Endometrial microvascular endothelial cells (primary cell): ENCODE measurements around the gene SH3PXD2A. TPM values are rescaled to one million over a fixed set of nuclear protein-coding genes. Genes with fewer than 3 reads are reported as not detected.

Experiments used
- in situ Hi-C: cut with HindIII; loops from 2 replicates; pipeline ENCODE4 v1.10.0; 2017; ENCODE audit warnings: low sequenced_read_pairs, low pct_unique_long_range_greater_than_20kb; ENCODE audit errors: inconsistent ontology term
- total RNA-seq: library from RNA; depleted of rRNA; stranded (reverse); fragments of >200 nt; gene quantifications from one replicate; pipeline ENCODE4 v1.2.3, GENCODE V29; 2015; ENCODE audit errors: inconsistent ontology term

Gene SH3PXD2A
- total RNA-seq, result 7.6 TPM

- in situ Hi-C loops, result no loop called here
Measured at GRCh38 chr10:103855424-103855823, at the start of gene SH3PXD2A. SH3PXD2A (minus strand) TSS chr10:103855576; CDS start chr10:103855266, 310 bp downstream.

- in situ Hi-C loops, result no loop called here
Measured at GRCh38 chr10:103901299-103901698, 45.9 kb upstream of the SH3PXD2A start.

GRCh38 chr10:103899312-103899711 lies 43.9 kb upstream of the SH3PXD2A start:
- in situ Hi-C loops, result no loop called here

GRCh38 chr10:103897241-103897774 lies 41.9 kb upstream of the SH3PXD2A start:
- in situ Hi-C loops, result no loop called here

GRCh38 chr10:103896225-103896624 lies 40.8 kb upstream of the SH3PXD2A start:
- in situ Hi-C loops, result no loop called here

GRCh38 chr10:103895411-103896186 lies 40.2 kb upstream of the SH3PXD2A start:
- in situ Hi-C loops, result no loop called here

- in situ Hi-C loops, result no loop called here
Measured at GRCh38 chr10:103894441-103894864, 39.1 kb upstream of the SH3PXD2A start.

- in situ Hi-C loops, result no loop called here
Measured at GRCh38 chr10:103893817-103894216, 38.4 kb upstream of the SH3PXD2A start.

- in situ Hi-C loops, result no loop called here
Measured at GRCh38 chr10:103892181-103892580, 36.8 kb upstream of the SH3PXD2A start.

- in situ Hi-C loops, result no loop called here
Measured at GRCh38 chr10:103890688-103891087, 35.3 kb upstream of the SH3PXD2A start.

- in situ Hi-C loops, result no loop called here
Measured at GRCh38 chr10:103890194-103890658, 34.9 kb upstream of the SH3PXD2A start.

- in situ Hi-C loops, result no loop called here
Measured at GRCh38 chr10:103889121-103889720, 33.8 kb upstream of the SH3PXD2A start.

- in situ Hi-C loops, result no loop called here
Measured at GRCh38 chr10:103888113-103888841, 32.9 kb upstream of the SH3PXD2A start.

GRCh38 chr10:103885617-103886016 lies 30.2 kb upstream of the SH3PXD2A start:
- in situ Hi-C loops, result no loop called here

- in situ Hi-C loops, result no loop called here
Measured at GRCh38 chr10:103884681-103885139, 29.3 kb upstream of the SH3PXD2A start.

- in situ Hi-C loops, result no loop called here
Measured at GRCh38 chr10:103882285-103883007, 27.1 kb upstream of the SH3PXD2A start.

- in situ Hi-C loops, result no loop called here
Measured at GRCh38 chr10:103881416-103882284, 26.3 kb upstream of the SH3PXD2A start.

GRCh38 chr10:103879831-103880230 lies 24.5 kb upstream of the SH3PXD2A start:
- in situ Hi-C loops, result no loop called here
